ENCODE measurements around the gene AIMP1. TPM values are rescaled to one million over a fixed set of nuclear protein-coding genes. Genes with fewer than 3 reads are reported as not detected.

AIMP1 gene
- total RNA-seq, 4 donors from 2014 or later = 26.5 to 33.0 (median 30.0) TPM

DNA sequence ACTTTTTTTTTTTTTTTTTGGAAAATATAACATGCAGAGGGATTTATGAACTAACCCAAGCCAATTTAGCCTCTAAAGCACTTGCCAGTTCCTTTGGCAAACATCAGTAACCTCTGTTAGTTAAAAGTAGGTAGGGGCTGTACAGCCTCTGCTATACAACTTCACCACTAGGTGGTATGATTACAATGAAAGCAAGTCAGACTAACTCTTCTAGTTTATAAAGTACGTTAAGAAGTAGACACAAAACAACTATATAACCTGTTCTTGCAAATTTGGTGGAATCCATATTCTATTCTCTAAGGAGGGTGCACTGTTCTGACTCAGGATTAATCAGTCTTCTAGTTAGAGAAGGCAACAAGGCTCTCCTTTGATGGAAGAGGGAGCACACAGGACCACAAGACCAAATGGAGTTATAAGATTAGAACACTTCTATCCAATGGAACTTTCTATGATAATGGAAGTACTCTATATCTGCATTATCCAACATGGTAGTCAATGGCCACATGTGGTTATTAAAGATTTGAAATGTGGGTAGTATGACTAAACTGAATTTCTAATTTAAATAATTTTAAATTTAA lies 12.8 kb downstream of the AIMP1 start:
- TF ChIP-seq, protein P1, sequence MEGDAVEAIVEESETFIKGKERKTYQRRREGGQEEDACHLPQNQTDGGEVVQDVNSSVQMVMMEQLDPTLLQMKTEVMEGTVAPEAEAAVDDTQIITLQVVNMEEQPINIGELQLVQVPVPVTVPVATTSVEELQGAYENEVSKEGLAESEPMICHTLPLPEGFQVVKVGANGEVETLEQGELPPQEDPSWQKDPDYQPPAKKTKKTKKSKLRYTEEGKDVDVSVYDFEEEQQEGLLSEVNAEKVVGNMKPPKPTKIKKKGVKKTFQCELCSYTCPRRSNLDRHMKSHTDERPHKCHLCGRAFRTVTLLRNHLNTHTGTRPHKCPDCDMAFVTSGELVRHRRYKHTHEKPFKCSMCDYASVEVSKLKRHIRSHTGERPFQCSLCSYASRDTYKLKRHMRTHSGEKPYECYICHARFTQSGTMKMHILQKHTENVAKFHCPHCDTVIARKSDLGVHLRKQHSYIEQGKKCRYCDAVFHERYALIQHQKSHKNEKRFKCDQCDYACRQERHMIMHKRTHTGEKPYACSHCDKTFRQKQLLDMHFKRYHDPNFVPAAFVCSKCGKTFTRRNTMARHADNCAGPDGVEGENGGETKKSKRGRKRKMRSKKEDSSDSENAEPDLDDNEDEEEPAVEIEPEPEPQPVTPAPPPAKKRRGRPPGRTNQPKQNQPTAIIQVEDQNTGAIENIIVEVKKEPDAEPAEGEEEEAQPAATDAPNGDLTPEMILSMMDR (IDR thresholded peaks at IDR 0.05) = peak in 4 of 6 experiments; percentile 19 to 55 (median 38)
- TF ChIP-seq POLR2A (IDR thresholded peaks at IDR 0.05) = no peak
- 35 to 43% methylated on average over 1 of the region's 1 CpG for WGBS, 2 donors
- Histone ChIP-seq H3K4me3 (replicated peaks in 1 of 3) (no peak overlapping the region), H3K9me3 (no peaks in the 10 kb centered on the region), H3K4me1 (no peaks in the 10 kb centered on the region), H3K27ac (no peak overlapping the region), H3K27me3 (no peaks in the 10 kb centered on the region), H3K36me3 (peaks cover 42 to 45% of the 10 kb centered on the region in 2 donors)
- intact Hi-C loops (cut with DNase I) = no loop called here
- DNase-seq = no peak

DNA sequence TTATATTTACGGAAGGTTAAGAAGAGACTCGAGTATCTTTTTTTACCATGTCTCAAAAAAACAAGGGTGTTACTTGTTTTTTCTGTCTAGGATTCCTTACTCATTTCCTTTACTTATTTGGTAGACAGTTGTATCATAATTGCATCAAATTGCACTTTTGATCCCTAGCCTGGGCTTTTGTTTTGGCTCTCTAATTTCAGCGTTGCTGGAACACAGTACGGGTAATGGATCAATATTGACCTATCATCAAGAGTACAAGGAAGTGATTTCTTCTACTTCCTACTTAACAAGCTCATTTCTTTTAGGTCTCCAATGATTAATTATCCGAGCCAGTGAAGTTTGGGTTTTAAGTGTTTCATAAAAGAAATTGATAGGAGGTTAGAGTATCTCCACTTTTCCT lies 16.8 kb downstream of the AIMP1 start:
- H3K4me3 ChIP-seq (replicated peaks in 1 of 3) = no peak overlapping the region
- no peaks in the 10 kb centered on the region for H3K27me3 ChIP-seq
- H3K4me1 ChIP-seq = no peaks in the 10 kb centered on the region
- H3K36me3 ChIP-seq = peaks cover 52 to 62% of the 10 kb centered on the region in 2 donors
- DNase-seq = no peak
- 92 to 94% methylated on average over 5 of the region's 5 CpGs for WGBS, 2 donors
- intact Hi-C loops (cut with DNase I) = no loop called here
- no peaks in the 10 kb centered on the region for H3K9me3 ChIP-seq
- H3K27ac ChIP-seq = no peak overlapping the region
- no peak for TF ChIP-seq POLR2A (IDR thresholded peaks at IDR 0.05)
- TF ChIP-seq, protein P1 (IDR thresholded peaks at IDR 0.05) = no peak

DNA sequence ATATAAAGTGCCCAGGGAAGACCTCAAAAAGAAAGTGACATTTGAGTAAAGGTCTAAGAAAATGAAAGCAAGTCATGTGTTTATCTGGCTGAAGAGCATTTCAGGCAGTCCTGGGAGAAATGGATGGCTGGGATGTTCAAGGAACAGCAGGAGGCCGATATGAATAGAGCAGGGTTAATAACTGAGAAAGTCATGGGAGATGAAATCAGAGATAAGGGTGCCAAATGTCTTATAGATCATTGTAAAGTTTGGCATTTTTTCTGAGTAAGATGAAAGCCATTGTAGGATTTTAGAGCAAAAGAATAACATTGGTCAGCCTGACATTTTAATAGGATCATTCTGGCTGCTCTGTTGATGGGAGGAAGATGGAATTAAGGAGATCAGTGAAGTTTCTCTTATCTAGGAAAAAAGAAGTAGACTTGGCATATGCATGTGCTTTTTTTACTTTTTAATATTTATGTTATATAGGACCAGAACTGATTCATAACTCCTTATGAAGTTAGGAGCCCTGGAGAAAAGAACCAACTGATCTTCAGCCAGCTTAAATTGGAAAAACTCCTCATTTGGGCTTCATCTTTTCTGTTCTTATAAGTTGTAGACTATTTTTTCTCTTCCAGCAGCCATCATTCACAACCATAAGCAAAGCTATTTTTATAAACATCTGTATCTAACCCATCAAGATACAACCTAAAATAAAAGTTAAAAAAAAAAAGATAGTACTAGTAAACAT lies 18.6 kb downstream of the AIMP1 start:
- TF ChIP-seq, protein P1 (IDR thresholded peaks at IDR 0.05) = no peak
- no peak for TF ChIP-seq POLR2A (IDR thresholded peaks at IDR 0.05)
- DNase-seq = no peak
- Histone ChIP-seq H3K4me1 (no peaks in the 10 kb centered on the region), H3K4me3 (replicated peaks in 1 of 3) (no peak overlapping the region), H3K27ac (no peak overlapping the region), H3K9me3 (no peaks in the 10 kb centered on the region), H3K36me3 (peaks cover 53 to 65% of the 10 kb centered on the region in 2 donors), H3K27me3 (no peaks in the 10 kb centered on the region)
- 77 to 92% methylated on average over 1 of the region's 1 CpG for WGBS, 2 donors
- intact Hi-C loops (cut with DNase I) = no loop called here

DNA sequence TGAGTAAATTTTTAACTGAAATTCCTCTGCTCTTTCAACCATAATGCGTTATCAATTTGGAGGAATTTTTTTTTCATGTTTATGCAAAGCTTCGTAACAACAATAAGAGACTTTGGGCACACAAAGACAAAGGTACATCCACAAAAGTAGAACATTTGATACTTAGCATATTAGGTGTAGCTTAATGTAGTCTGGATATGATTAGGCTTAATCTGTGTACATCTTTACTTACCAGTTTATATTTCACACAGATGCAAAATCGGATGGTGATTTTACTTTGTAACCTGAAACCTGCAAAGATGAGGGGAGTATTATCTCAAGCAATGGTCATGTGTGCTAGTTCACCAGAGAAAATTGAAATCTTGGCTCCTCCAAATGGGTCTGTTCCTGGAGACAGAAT lies 20.3 kb downstream of the AIMP1 start:
- intact Hi-C loops (cut with DNase I) = no loop called here
- H3K36me3 ChIP-seq = peaks cover 44 to 51% of the 10 kb centered on the region in 2 donors
- no peak overlapping the region for H3K4me3 ChIP-seq (replicated peaks in 1 of 3)
- H3K4me1 ChIP-seq = no peaks in the 10 kb centered on the region
- no peaks in the 10 kb centered on the region for H3K27me3 ChIP-seq
- H3K9me3 ChIP-seq = no peaks in the 10 kb centered on the region
- TF ChIP-seq POLR2A (IDR thresholded peaks at IDR 0.05) = no peak
- TF ChIP-seq, protein P1 (IDR thresholded peaks at IDR 0.05) = no peak
- 96 to 98% methylated on average over 3 of the region's 3 CpGs for WGBS, 2 donors
- H3K27ac ChIP-seq = no peak overlapping the region
- no peak for DNase-seq

DNA sequence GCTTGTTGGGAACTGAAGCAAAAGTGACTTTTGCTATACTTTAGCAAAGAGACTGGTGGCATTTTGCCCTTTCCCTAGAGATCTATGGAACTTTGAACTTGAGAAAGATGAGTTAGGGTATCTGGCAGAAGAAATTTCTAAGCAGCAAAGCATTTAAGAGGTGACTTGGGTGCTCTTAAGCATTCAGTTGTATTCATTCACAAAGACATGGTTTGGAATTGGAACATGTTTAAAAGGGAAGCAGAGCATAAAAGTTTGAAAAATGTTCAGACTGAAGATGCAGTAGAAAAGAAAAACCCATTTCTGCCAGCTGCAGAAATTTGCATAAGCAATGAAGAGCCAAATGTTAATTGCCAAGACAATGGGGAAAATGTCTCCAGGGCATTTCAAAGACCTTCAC lies 21.6 kb downstream of the AIMP1 start:
- H3K4me1 ChIP-seq = no peaks in the 10 kb centered on the region
- no peak for DNase-seq
- TF ChIP-seq, protein P1 (IDR thresholded peaks at IDR 0.05) = no peak
- no peak for TF ChIP-seq POLR2A (IDR thresholded peaks at IDR 0.05)
- H3K27ac ChIP-seq = no peak overlapping the region
- intact Hi-C loops (cut with DNase I) = no loop called here
- H3K27me3 ChIP-seq = no peaks in the 10 kb centered on the region
- peaks cover 38 to 42% of the 10 kb centered on the region in 2 donors for H3K36me3 ChIP-seq
- no peak overlapping the region for H3K4me3 ChIP-seq (replicated peaks in 1 of 3)
- no peaks in the 10 kb centered on the region for H3K9me3 ChIP-seq
